ENCODE measurements around the gene SLC15A3.

- TF ChIP-seq CTCF (conservative IDR thresholded peaks at IDR 0.05; ENCODE audit: low read length) (no peak), EZH2phosphoT487 (IDR thresholded peaks at IDR 0.05; ENCODE audit: borderline replicate concordance, low read depth, low read length) (no peak)
Observed at GRCh38 chr11:60984636-60985035, 32.7 kb upstream of the SLC15A3 start.

Measured in OCI-LY7 (cell line).